HepG2 (cell line): Measurements from ENCODE around the gene CASTOR1. TPM values are rescaled to one million over a fixed set of nuclear protein-coding genes. Genes with fewer than 3 reads are reported as not detected.

Source experiments
- E2F5 ChIP-seq: sonication (generic); formaldehyde crosslinking; conservative IDR thresholded peaks from 2 replicates; pipeline ENCODE4 v1.4.0; 2020; ENCODE audit warnings: missing genetic modification reagents
- FOSL2 ChIP-seq: sonication (generic); formaldehyde crosslinking; IDR thresholded peaks from 2 replicates; pipeline ENCODE4 v1.4.0; 2020; ENCODE audit warnings: missing genetic modification reagents
- HMGXB4 ChIP-seq, 2 experiments: sonication (generic) in 1 of 2; formaldehyde crosslinking in 1 of 2; IDR thresholded peaks; 2 replicates each; pipeline versions ENCODE4 v1.4.0 to v1.6.1; 2018 to 2020; ENCODE audit warnings: missing genetic modification reagents in 2 of 2, borderline replicate concordance in 1 of 2, low read depth in 1 of 2, mild to moderate bottlenecking in 1 of 2, missing biosample characterization in 1 of 2
- HOXA5 ChIP-seq: sonication (generic); formaldehyde crosslinking; IDR thresholded peaks from 2 replicates; pipeline ENCODE4 v1.4.0; 2020; ENCODE audit warnings: missing genetic modification reagents
- IRF2 ChIP-seq: IDR thresholded peaks from 2 replicates; pipeline ENCODE4 v1.6.1; 2018; ENCODE audit warnings: missing genetic modification reagents, missing compliant biosample characterization
- RORA ChIP-seq: sonication (generic); formaldehyde crosslinking; IDR thresholded peaks from 2 replicates; pipeline ENCODE4 v1.5.0; 2020; ENCODE audit warnings: mild to moderate bottlenecking, missing genetic modification reagents, moderate library complexity
- SOX13 ChIP-seq, 3 experiments: fragments of 450-650 bp in 1 of 3; sonication (generic) in 1 of 3; formaldehyde crosslinking in 1 of 3; IDR thresholded peaks in 2 of 3; conservative IDR thresholded peaks in 1 of 3; 2 replicates each; pipeline versions ENCODE4 v1.5.0 to v1.6.1; 2016 to 2020; ENCODE audit warnings: antibody characterized with exemption in 1 of 3, mild to moderate bottlenecking in 1 of 3, missing compliant biosample characterization in 1 of 3, missing genetic modification reagents in 1 of 3, moderate library complexity in 1 of 3
- SUZ12 ChIP-seq: fragments of 150-350 bp; IDR thresholded peaks from 2 replicates; pipeline ENCODE4 v1.6.1; 2014; ENCODE audit warnings: low read depth, low read length
- ZNF367 ChIP-seq: sonication (generic); formaldehyde crosslinking; IDR thresholded peaks from 2 replicates; pipeline ENCODE4 v1.4.0; 2020; ENCODE audit warnings: missing genetic modification reagents, borderline replicate concordance
- ZNF496 ChIP-seq: sonication (generic); formaldehyde crosslinking; IDR thresholded peaks from 2 replicates; pipeline ENCODE4 v1.8.1; 2023; ENCODE audit warnings: mild to moderate bottlenecking, moderate library complexity, missing genetic modification reagents; ENCODE audit not compliant: insufficient replicate concordance
- polyA plus RNA-seq, 8 experiments: library from polyadenylated mRNA; depleted of rRNA in 3 of 8; stranded (reverse) in 7 of 8; unstranded in 1 of 8; fragments of >200 nt; fragmentation: Illumina TruSeq in 4 of 8; extraction: Trizol in 4 of 8; gene quantifications; 2 replicates each; pipeline versions ENCODE4 v1.2.1 to v1.2.3, GENCODE V29; 2011 to 2016; ENCODE audit warnings: low read depth in 4 of 8, missing spikeins in 1 of 8, mixed read lengths in 1 of 8; ENCODE audit not compliant: insufficient read depth in 1 of 8
- total RNA-seq, 5 experiments: library from RNA; depleted of rRNA; stranded (reverse); fragments of >200 nt; fragmentation: Illumina TruSeq; extraction: Trizol; gene quantifications; 2 replicates each; pipeline ENCODE4 v1.2.3, GENCODE V29; 2016; ENCODE audit warnings: low read depth in 1 of 5
- TF ChIP-seq, protein P1 (sequence below), 2 experiments: fragments of 450-650 bp in 1 of 2; sonication (generic) in 1 of 2; formaldehyde crosslinking in 1 of 2; IDR thresholded peaks; 2 replicates each; pipeline versions ENCODE4 v1.6.1 to v1.8.0; 2016 to 2022; ENCODE audit warnings: antibody characterized with exemption in 1 of 2, mild to moderate bottlenecking in 1 of 2, missing genetic modification reagents in 1 of 2
- TF ChIP-seq, protein P2 (sequence below), 2 experiments: fragments of 450-650 bp in 1 of 2; sonication (generic) in 1 of 2; formaldehyde crosslinking; IDR thresholded peaks; 2 replicates each; pipeline versions ENCODE4 v1.5.0 to v1.8.0; 2020 to 2022; ENCODE audit warnings: mild to moderate bottlenecking in 1 of 2, missing genetic modification reagents in 1 of 2
- TF ChIP-seq, protein P3 (sequence below): sonication (generic); formaldehyde crosslinking; IDR thresholded peaks from 2 replicates; pipeline ENCODE4 v1.5.1; 2020; ENCODE audit warnings: missing genetic modification reagents, mild to moderate bottlenecking, borderline replicate concordance

Gene CASTOR1
- total and polyA plus RNA-seq, 2 of the 13 experiments (the other 11 are each of a cell fraction or from before 2014, with no cell fraction given), result 2.6 to 4.4 TPM

GRCh38 chr22:30261134-30261533 lies 28.2 kb downstream of the CASTOR1 start (continued):
- TF ChIP-seq, protein P1, sequence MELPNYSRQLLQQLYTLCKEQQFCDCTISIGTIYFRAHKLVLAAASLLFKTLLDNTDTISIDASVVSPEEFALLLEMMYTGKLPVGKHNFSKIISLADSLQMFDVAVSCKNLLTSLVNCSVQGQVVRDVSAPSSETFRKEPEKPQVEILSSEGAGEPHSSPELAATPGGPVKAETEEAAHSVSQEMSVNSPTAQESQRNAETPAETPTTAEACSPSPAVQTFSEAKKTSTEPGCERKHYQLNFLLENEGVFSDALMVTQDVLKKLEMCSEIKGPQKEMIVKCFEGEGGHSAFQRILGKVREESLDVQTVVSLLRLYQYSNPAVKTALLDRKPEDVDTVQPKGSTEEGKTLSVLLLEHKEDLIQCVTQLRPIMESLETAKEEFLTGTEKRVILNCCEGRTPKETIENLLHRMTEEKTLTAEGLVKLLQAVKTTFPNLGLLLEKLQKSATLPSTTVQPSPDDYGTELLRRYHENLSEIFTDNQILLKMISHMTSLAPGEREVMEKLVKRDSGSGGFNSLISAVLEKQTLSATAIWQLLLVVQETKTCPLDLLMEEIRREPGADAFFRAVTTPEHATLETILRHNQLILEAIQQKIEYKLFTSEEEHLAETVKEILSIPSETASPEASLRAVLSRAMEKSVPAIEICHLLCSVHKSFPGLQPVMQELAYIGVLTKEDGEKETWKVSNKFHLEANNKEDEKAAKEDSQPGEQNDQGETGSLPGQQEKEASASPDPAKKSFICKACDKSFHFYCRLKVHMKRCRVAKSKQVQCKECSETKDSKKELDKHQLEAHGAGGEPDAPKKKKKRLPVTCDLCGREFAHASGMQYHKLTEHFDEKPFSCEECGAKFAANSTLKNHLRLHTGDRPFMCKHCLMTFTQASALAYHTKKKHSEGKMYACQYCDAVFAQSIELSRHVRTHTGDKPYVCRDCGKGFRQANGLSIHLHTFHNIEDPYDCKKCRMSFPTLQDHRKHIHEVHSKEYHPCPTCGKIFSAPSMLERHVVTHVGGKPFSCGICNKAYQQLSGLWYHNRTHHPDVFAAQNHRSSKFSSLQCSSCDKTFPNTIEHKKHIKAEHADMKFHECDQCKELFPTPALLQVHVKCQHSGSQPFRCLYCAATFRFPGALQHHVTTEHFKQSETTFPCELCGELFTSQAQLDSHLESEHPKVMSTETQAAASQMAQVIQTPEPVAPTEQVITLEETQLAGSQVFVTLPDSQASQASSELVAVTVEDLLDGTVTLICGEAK (IDR thresholded peaks at IDR 0.05), result no peak
- TF ChIP-seq, protein P1 (CRISPR knock-in tag; IDR thresholded peaks at IDR 0.05), result no peak
- TF ChIP-seq RORA (CRISPR knock-in tag), result no peak
- TF ChIP-seq FOSL2, result peak; percentile 15; the same call in 1 of the 2 replicates
- no peak for TF ChIP-seq SUZ12
- TF ChIP-seq, protein P2, sequence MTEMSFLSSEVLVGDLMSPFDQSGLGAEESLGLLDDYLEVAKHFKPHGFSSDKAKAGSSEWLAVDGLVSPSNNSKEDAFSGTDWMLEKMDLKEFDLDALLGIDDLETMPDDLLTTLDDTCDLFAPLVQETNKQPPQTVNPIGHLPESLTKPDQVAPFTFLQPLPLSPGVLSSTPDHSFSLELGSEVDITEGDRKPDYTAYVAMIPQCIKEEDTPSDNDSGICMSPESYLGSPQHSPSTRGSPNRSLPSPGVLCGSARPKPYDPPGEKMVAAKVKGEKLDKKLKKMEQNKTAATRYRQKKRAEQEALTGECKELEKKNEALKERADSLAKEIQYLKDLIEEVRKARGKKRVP (CRISPR knock-in tag; IDR thresholded peaks at IDR 0.05), result peak in 1 of 2 experiments; percentile 54; a peak in 1 of 4 replicates
- no peak for TF ChIP-seq HOXA5 (CRISPR knock-in tag)
- no peak for TF ChIP-seq E2F5 (CRISPR knock-in tag)
- no peak for TF ChIP-seq SOX13 (IDR thresholded peaks at IDR 0.05)
- TF ChIP-seq SOX13 (CRISPR knock-in tag; conservative IDR thresholded peaks at IDR 0.05 in 1 of 2, IDR thresholded peaks at IDR 0.05 in 1 of 2), result no peak
- TF ChIP-seq, protein P3, sequence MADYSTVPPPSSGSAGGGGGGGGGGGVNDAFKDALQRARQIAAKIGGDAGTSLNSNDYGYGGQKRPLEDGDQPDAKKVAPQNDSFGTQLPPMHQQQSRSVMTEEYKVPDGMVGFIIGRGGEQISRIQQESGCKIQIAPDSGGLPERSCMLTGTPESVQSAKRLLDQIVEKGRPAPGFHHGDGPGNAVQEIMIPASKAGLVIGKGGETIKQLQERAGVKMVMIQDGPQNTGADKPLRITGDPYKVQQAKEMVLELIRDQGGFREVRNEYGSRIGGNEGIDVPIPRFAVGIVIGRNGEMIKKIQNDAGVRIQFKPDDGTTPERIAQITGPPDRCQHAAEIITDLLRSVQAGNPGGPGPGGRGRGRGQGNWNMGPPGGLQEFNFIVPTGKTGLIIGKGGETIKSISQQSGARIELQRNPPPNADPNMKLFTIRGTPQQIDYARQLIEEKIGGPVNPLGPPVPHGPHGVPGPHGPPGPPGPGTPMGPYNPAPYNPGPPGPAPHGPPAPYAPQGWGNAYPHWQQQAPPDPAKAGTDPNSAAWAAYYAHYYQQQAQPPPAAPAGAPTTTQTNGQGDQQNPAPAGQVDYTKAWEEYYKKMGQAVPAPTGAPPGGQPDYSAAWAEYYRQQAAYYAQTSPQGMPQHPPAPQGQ (CRISPR knock-in tag), result no peak
- no peak for TF ChIP-seq HMGXB4 (CRISPR knock-in tag; IDR thresholded peaks at IDR 0.05; ENCODE audit: borderline replicate concordance in 1 of 2, low read depth in 1 of 2)
- TF ChIP-seq ZNF496, result no peak
- no peak for TF ChIP-seq ZNF367 (CRISPR knock-in tag)
- TF ChIP-seq IRF2 (CRISPR knock-in tag), result no peak
